ENCODE results near the gene POLE. TPM values are rescaled to one million over a fixed set of nuclear protein-coding genes. Genes with fewer than 3 reads are reported as not detected.

The POLE gene
- total RNA-seq, 3 donors from 2014 or later (not counting 1 experiment from before 2014, with no cell fraction given), result 58.7 to 66.0 (median 65.0) TPM

DNA sequence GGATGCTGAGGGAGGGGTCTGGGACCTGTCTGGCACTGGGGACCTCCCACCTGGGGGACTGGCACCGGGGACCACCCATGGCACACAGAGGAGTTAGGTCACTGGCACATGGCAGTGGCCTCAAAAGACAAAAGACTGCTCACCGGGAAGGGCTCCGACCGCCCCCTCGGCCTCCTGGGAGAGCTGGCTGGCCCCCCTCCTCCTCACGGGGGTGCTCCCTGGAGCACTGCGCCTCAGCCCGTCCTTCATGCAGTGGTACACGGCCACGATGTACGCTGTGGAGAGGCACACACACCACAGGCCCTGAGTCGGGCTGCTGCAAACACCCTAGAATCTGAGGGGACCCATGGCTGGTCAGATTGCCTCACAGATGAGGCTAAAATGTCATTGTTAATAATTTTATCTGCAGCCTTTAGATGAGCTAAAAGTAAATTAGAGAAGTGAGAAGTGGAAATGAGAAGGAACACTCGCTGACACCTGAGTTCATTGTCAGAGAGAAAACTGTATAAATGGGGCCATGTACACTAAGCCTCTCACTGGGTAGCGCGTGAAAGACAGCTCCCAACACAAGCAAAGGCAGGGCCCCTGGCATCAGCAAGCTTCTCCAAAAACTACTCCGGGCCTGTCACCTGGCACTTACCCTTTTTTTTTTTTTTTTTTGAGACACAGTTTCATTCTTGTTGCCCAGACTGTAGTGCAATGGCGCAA is 54.5 kb downstream of the POLE start:
- no peaks in the 10 kb centered on the region for H3K27me3 Mint-ChIP-seq (ENCODE audit: low read depth in 2 of 2)
- TF ChIP-seq, protein P1, sequence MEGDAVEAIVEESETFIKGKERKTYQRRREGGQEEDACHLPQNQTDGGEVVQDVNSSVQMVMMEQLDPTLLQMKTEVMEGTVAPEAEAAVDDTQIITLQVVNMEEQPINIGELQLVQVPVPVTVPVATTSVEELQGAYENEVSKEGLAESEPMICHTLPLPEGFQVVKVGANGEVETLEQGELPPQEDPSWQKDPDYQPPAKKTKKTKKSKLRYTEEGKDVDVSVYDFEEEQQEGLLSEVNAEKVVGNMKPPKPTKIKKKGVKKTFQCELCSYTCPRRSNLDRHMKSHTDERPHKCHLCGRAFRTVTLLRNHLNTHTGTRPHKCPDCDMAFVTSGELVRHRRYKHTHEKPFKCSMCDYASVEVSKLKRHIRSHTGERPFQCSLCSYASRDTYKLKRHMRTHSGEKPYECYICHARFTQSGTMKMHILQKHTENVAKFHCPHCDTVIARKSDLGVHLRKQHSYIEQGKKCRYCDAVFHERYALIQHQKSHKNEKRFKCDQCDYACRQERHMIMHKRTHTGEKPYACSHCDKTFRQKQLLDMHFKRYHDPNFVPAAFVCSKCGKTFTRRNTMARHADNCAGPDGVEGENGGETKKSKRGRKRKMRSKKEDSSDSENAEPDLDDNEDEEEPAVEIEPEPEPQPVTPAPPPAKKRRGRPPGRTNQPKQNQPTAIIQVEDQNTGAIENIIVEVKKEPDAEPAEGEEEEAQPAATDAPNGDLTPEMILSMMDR (IDR thresholded peaks at IDR 0.05), result no peak
- 78% methylated on average over 17 of the region's 17 CpGs for WGBS (ENCODE audit: insufficient coverage)
- peaks cover 10% of the 10 kb centered on the region for H3K36me3 Mint-ChIP-seq
- H3K4me3 Mint-ChIP-seq, result no peak overlapping the region
- Histone ChIP-seq H3K4me3 (ENCODE audit: low read length) (no peak overlapping the region), H3K9me3 (ENCODE audit: control insufficient read depth, insufficient read depth, low read length) (no peaks in the 10 kb centered on the region), H3K4me1 (ENCODE audit: control insufficient read depth, insufficient read depth, low read length) (no peaks in the 10 kb centered on the region), H3K36me3 (ENCODE audit: control insufficient read depth, insufficient read depth, low read length) (peaks cover 23% of the 10 kb centered on the region), H3K27ac (ENCODE audit: low read length) (no peak overlapping the region), H3K27me3 (ENCODE audit: control insufficient read depth, insufficient read depth, low read length) (no peaks in the 10 kb centered on the region)
- H3K27ac Mint-ChIP-seq, result no peak overlapping the region
- no peak for DNase-seq
- intact Hi-C loops (cut with micrococcal nuclease), result no loop called here
- no peaks in the 10 kb centered on the region for H3K4me1 Mint-ChIP-seq
- H3K9me3 Mint-ChIP-seq, result no peaks in the 10 kb centered on the region
- no peak for ATAC-seq

DNA sequence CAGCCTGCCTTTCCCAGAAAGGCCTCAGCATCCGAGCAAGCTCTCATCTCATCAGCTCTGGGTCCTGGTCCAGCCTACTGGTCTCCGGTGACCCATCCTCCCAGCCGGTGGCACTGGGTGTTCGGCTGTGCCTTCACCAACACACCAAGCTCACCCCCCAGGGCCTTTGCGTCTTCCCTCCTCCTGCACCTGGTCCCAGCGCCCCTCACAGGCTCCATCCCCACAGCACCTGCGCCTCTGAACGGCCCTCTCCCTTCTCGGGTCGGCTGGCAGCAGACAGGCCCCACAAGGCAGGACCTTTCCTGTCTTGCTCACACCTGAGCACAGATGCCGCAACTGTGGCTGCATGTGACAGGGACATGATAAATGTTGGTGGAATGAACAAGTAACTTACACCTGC is 55.5 kb downstream of the POLE start:
- H3K27me3 Mint-ChIP-seq (ENCODE audit: low read depth in 2 of 2), result no peaks in the 10 kb centered on the region
- TF ChIP-seq, protein P1 (IDR thresholded peaks at IDR 0.05), result no peak
- Histone ChIP-seq H3K27me3 (ENCODE audit: control insufficient read depth, insufficient read depth, low read length) (no peaks in the 10 kb centered on the region), H3K27ac (ENCODE audit: low read length) (no peak overlapping the region), H3K4me1 (ENCODE audit: control insufficient read depth, insufficient read depth, low read length) (no peaks in the 10 kb centered on the region), H3K9me3 (ENCODE audit: control insufficient read depth, insufficient read depth, low read length) (no peaks in the 10 kb centered on the region), H3K36me3 (ENCODE audit: control insufficient read depth, insufficient read depth, low read length) (peaks cover 21% of the 10 kb centered on the region), H3K4me3 (ENCODE audit: low read length) (no peak overlapping the region)
- no peak overlapping the region for H3K4me3 Mint-ChIP-seq
- no peak overlapping the region for H3K27ac Mint-ChIP-seq
- 95% methylated on average over 10 of the region's 11 CpGs for WGBS (ENCODE audit: insufficient coverage)
- no peaks in the 10 kb centered on the region for H3K4me1 Mint-ChIP-seq
- intact Hi-C loops (cut with micrococcal nuclease), result no loop called here
- H3K9me3 Mint-ChIP-seq, result no peaks in the 10 kb centered on the region
- peaks cover 10% of the 10 kb centered on the region for H3K36me3 Mint-ChIP-seq
- ATAC-seq (no peak), DNase-seq (no peak)

DNA sequence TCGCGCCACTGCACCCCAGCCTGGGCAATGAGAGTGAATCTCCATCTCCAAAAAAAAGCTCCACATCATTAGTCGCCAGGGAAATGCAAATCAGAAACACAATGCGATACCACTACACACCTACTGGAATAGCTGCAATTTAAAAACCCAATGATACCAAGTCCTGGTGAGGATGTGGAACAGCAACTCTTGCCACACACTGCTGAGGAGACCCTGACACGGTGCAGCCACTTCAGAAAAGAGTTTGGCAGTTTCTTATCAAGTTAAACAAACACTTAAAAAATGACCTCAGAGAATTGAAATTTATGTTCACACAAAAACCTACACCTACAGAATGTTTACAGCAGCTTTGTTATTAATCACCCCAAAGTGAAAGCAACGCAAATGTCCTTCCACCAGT is 56.5 kb downstream of the POLE start:
- 96% methylated on average over 6 of the region's 6 CpGs for WGBS (ENCODE audit: insufficient coverage)
- H3K4me3 ChIP-seq (ENCODE audit: low read length), result no peak overlapping the region
- H3K9me3 Mint-ChIP-seq, result no peaks in the 10 kb centered on the region

More for the DNA sequence above, 56.5 kb downstream of the POLE start:
- TF ChIP-seq, protein P1 (IDR thresholded peaks at IDR 0.05), result no peak
- Mint-ChIP-seq H3K4me1 (no peaks in the 10 kb centered on the region), H3K27ac (no peak overlapping the region), H3K27me3 (ENCODE audit: low read depth in 2 of 2) (no peaks in the 10 kb centered on the region), H3K36me3 (peaks cover 10% of the 10 kb centered on the region), H3K4me3 (no peak overlapping the region)
- H3K36me3 ChIP-seq (ENCODE audit: control insufficient read depth, insufficient read depth, low read length), result peaks cover 21% of the 10 kb centered on the region
- intact Hi-C loops (cut with micrococcal nuclease), result no loop called here
- H3K9me3 ChIP-seq (ENCODE audit: control insufficient read depth, insufficient read depth, low read length), result no peaks in the 10 kb centered on the region
- no peak for DNase-seq
- H3K4me1 ChIP-seq (ENCODE audit: control insufficient read depth, insufficient read depth, low read length), result no peaks in the 10 kb centered on the region
- no peaks in the 10 kb centered on the region for H3K27me3 ChIP-seq (ENCODE audit: control insufficient read depth, insufficient read depth, low read length)
- no peak for ATAC-seq
- no peak overlapping the region for H3K27ac ChIP-seq (ENCODE audit: low read length)
